Raji (cell line): ENCODE results near the gene ZCCHC3.

Experiments
- POLR2A ChIP-seq: IDR thresholded peaks from 2 replicates; pipeline ENCODE4 v1.6.1; 2011; ENCODE audit warnings: low read depth, low read length, control low read depth; ENCODE audit not compliant: insufficient read depth

The ZCCHC3 gene

GRCh38 chr20:334578-334977, 37.2 kb downstream of the ZCCHC3 start:
- no peak for TF ChIP-seq POLR2A

DNA sequence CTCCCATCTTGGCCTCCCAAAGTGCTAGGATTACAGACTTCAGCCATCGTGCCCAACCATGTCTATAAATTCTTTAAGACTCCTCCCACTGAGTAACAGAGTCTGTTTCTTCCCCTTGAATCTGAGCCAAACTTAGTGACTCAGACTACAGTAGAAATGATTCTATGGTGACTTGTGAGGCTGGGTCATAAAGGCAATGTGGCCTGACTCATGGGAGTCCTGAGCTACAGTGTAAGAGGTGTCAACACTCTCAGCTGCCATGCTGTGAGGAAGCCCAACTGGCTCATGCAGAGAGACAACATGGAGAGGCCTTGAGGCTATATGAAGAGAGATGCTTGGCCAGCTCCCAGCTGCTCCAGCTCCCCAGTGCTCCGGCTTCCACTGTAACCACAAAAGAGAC, 44.3 kb downstream of the ZCCHC3 start:
- TF ChIP-seq POLR2A: no peak

GRCh38 chr20:343107-343506, 45.7 kb downstream of the ZCCHC3 start:
- TF ChIP-seq POLR2A: no peak

DNA sequence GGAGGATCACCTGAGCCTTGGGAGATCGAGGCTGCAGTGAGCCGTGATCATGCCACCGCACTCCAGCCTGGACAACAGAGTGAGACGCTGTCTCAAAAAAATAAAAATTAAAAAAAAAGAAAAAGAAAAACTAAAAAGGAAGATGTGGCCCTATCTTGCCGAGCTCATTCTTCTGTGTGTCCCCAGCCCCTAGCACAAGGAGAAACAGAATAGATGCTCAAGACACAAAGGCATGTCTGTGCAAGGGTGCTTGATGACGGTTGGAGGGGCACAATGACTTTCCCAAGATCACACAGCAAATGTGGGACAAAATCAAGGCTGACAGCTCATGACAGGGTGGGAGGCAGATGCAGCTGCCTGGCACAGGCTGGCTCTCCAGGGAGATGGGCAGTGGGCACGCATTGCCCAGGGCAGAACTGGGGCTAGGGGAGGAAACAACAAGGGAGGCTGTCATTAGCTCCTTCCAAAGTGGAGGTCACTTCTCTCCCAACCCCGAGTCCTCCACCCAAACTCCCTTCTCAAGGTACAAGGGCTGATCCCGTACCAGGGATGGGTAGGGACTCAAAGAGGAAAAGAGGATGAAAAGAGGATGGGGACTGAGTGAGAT, 48.8 kb downstream of the ZCCHC3 start:
- no peak for TF ChIP-seq POLR2A

DNA sequence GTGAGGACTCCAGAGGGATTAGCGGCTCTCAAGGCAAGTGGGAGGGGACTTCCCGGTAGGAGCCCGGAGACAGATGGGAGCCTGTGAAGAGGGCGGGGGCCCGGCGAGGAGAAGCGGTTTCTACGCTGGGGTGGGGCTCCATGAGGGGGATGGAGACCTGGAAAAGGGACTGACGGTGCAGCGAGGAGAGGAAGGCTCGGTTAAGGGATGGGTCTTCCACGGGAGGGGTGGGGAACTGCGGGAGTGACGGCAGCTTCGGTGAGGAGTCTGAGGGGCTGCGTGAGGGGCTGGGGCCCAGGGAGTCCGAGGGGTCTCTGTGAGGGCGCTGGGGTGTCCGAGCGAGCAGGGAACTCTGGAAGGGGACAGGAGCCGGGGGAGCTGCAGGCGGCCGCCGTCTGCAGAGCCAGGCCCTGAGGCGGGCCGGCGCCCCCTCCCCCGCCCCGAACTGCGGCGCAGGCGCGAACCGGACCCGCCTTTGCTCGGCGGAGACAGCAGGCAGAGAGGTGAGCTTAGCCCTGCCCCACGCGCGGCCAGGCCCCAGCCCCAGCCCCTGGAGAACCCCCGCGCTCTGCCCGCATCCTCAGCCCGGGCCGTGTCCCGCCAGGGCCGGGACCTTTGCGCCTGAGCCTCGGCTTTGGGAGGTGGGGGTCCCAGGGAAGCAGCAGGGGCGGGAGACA, 49.4 kb downstream of the ZCCHC3 start, which contains the start of gene NRSN2:
Gene NRSN2, plus strand, starts transcription at position 472 of the 677 bp plus-strand sequence. CDS start 2,533 bp downstream, outside the sequence.
- no peak for TF ChIP-seq POLR2A

GRCh38 chr20:347317-347639, 49.9 kb downstream of the ZCCHC3 start:
- TF ChIP-seq POLR2A: no peak

DNA sequence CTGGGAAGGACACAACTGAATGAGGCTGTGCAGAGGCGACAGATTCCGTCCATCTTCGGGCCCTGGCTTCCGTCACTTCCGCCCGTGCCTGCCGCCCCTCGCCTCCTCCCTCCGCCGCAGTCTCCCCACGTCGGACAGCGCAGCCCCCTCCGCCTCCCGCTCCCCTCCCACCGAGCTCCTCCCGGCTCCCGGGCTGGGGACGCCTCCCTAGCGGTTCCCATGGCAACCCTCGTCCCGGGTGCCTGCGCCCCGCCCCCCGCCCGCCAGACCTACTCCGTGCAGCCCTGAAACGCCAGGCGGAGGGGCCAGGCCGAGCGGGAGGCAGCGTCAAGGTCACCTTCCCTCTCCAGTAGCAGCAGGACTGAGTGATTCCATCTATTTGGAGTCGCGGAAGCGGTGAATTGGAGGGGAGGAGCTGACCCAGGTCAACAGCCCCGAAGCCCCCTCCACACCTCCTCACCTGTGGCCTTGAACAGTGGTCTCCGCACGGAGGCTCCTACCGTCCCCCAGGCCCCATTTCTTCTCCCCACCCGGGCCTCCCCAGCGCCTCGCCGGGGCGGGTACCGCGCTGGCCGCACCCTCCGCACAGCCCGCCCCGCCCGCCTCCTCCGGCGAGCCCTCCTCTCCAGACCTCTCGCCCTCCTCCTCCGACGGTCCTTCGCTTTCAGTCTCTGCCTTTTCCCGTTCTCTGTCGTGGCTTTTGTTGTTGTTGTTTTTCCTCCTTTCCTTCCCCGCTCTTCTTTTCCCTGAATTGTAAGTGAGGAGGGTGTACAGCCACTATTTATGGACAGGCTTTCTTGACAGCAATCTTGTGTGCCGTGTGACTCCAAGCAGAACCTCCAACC, 50.5 kb downstream of the ZCCHC3 start:
- TF ChIP-seq POLR2A: no peak

DNA sequence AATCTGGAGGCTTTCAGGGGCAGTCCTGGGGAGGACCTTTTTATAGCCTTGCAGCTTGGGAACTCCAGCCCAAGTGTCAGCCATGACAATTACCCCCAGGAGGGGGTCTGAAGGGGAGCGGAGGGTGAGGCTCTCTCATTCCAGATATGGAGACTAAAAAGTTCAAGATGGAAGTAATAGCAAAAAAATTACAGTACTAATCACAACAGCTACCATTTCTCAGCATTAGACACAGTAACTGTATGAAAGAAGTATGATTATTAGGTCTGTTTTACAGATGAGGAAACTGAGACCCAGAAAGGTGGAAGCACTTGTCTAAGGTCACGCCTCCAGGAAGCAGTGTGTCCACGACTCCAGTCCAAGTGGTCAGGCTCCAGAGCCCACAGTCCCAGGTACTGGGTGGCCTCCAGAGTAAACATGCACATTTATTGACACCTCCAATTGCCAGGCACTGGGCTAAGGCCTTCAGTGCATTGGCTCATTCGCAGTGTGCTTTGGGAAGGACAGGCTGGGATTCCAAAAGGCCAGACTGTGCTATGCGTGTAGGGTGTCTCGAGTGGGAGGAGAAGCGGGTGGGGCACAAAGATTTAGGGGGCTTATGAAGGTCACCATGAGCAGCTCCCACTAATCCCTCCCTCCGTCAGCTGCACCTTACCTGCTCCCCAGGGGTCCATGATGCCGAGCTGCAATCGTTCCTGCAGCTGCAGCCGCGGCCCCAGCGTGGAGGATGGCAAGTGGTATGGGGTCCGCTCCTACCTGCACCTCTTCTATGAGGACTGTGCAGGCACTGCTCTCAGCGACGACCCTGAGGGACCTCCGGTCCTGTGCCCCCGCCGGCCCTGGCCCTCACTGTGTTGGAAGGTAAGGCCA, 51.8 kb downstream of the ZCCHC3 start:
- no peak for TF ChIP-seq POLR2A
